Glutamatergic neuron (in vitro differentiated cells): ENCODE data around the gene CHRNB1. TPM values are rescaled to one million over a fixed set of nuclear protein-coding genes. Genes with fewer than 3 reads are reported as not detected.

ENCODE experiments used
- DNase-seq: peaks from one replicate; pipeline ENCODE4 v3.0.0; 2022
- H3K27ac Mint-ChIP-seq: one replicate; pipeline ENCODE4 v1.8.0; 2020; ENCODE audit warnings: mild to moderate bottlenecking, mixed read lengths, inconsistent platforms; ENCODE audit not compliant: unreplicated experiment
- H3K27me3 Mint-ChIP-seq: one replicate; pipeline ENCODE4 v1.8.0; 2020; ENCODE audit warnings: mild to moderate bottlenecking, moderate library complexity, mixed read lengths, inconsistent platforms; ENCODE audit not compliant: unreplicated experiment
- H3K36me3 Mint-ChIP-seq: one replicate; pipeline ENCODE4 v1.8.0; 2020; ENCODE audit warnings: mild to moderate bottlenecking, mixed read lengths, inconsistent platforms; ENCODE audit not compliant: unreplicated experiment
- H3K4me1 Mint-ChIP-seq: one replicate; pipeline ENCODE4 v1.8.0; 2020; ENCODE audit warnings: mild to moderate bottlenecking, low read depth, mixed read lengths, inconsistent platforms; ENCODE audit not compliant: unreplicated experiment
- H3K4me3 Mint-ChIP-seq: one replicate; pipeline ENCODE4 v1.8.0; 2020; ENCODE audit warnings: mild to moderate bottlenecking, mixed read lengths, inconsistent platforms; ENCODE audit not compliant: unreplicated experiment
- H3K9me3 Mint-ChIP-seq: one replicate; pipeline ENCODE4 v1.8.0; 2020; ENCODE audit warnings: mild to moderate bottlenecking, moderate library complexity, mixed read lengths, inconsistent platforms; ENCODE audit not compliant: unreplicated experiment
- total RNA-seq: library from RNA; stranded (reverse); fragmentation: NEBNext Ultra II Directional; extraction: Animal tissue kit (Norgen Biotek cat#: 25700); gene quantifications from one replicate; pipeline ENCODE4 v1.2.1, GENCODE V29; 2021; ENCODE audit not compliant: unreplicated experiment
- TF ChIP-seq, protein P1 (sequence below): fragments of 200-600 bp; sonication (generic); IDR thresholded peaks from one replicate; pipeline ENCODE4 v1.5.0; 2021; ENCODE audit not compliant: partially characterized antibody, unreplicated experiment

The CHRNB1 gene
- total RNA-seq, 1 donor from 2014 or later: 16.4 TPM

DNA sequence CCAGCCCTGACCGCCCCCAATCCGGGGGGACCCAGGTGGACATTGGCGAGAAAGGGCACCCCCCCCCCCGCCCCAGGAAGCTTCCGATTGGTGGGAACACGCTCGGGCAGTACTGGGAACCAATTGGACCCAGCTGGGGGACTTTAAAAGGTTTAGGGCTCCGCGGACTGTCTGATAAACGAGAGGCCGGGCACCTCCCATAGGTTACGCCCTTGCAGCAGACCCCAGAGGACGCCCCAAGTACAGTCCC is 41.2 kb upstream of the CHRNB1 start:
- no peak for DNase-seq
- peak overlapping the region; percentile 85 for H3K4me3 Mint-ChIP-seq
- H3K4me1 Mint-ChIP-seq: peaks cover 10% of the 10 kb centered on the region
- no peaks in the 10 kb centered on the region for H3K36me3 Mint-ChIP-seq
- H3K27me3 Mint-ChIP-seq: peaks cover 7% of the 10 kb centered on the region
- TF ChIP-seq, protein P1, sequence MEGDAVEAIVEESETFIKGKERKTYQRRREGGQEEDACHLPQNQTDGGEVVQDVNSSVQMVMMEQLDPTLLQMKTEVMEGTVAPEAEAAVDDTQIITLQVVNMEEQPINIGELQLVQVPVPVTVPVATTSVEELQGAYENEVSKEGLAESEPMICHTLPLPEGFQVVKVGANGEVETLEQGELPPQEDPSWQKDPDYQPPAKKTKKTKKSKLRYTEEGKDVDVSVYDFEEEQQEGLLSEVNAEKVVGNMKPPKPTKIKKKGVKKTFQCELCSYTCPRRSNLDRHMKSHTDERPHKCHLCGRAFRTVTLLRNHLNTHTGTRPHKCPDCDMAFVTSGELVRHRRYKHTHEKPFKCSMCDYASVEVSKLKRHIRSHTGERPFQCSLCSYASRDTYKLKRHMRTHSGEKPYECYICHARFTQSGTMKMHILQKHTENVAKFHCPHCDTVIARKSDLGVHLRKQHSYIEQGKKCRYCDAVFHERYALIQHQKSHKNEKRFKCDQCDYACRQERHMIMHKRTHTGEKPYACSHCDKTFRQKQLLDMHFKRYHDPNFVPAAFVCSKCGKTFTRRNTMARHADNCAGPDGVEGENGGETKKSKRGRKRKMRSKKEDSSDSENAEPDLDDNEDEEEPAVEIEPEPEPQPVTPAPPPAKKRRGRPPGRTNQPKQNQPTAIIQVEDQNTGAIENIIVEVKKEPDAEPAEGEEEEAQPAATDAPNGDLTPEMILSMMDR: no peak
- H3K27ac Mint-ChIP-seq: peak overlapping the region; percentile 92
- H3K9me3 Mint-ChIP-seq: peaks cover 10% of the 10 kb centered on the region

DNA sequence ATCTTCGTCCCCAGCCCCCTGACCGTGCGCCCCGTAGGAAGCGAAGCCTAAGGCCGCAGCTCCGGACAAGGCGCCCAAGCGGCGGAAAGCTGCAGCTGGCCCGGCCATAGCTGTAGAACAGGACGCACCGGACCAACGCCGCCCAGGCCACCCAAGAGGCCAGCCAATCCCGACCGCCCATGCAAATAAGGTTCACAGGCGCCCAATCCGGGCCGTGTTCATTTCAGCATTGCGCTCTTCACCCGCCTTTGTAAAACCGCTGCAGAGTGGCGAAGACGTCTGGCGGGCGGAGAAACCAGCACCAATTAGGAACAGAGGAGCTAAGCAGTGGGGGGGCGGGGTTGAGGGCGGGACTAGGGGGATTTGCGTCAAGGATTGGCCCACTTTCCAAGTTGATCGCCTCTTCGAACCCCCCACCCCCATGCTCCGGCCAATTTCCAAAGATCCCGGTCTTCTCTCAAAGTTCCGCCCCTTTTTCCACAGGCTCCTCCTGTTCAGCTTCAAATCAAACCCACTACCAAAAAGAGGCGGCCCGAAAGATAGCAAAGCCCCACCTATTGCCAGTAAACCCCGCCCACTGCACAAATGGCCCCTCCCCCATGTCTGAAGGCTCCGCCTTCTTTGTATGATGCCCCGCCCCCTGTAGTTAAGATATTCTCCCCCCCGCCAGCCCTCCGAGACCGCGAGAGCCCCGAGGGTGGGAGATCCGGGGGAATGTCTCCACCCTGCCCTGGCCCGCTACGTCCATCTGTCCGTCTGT is 40.7 kb upstream of the CHRNB1 start, which contains the start of gene TMEM256:
Gene TMEM256 (minus strand): TSS at position 121 of the 760 bp plus-strand sequence. CDS start 13 bp downstream, at position 108.
- DNase-seq: peak; percentile 96
- peak within 1 kb of the TSS; percentile 85 for H3K4me3 Mint-ChIP-seq
- H3K27ac Mint-ChIP-seq: peak within 1 kb of the TSS; percentile 92
- TF ChIP-seq, protein P1: no peak
- H3K4me1 Mint-ChIP-seq: peaks cover 10% of the 10 kb centered on the region
- peaks cover 3% of the 10 kb centered on the region for H3K36me3 Mint-ChIP-seq
- peaks cover 10% of the 10 kb centered on the region for H3K9me3 Mint-ChIP-seq
- peaks cover 10% of the 10 kb centered on the region for H3K27me3 Mint-ChIP-seq

GRCh38 chr17:7404737-7405349 is 40.0 kb upstream of the CHRNB1 start:
- TF ChIP-seq, protein P1: peak; percentile 13

DNA sequence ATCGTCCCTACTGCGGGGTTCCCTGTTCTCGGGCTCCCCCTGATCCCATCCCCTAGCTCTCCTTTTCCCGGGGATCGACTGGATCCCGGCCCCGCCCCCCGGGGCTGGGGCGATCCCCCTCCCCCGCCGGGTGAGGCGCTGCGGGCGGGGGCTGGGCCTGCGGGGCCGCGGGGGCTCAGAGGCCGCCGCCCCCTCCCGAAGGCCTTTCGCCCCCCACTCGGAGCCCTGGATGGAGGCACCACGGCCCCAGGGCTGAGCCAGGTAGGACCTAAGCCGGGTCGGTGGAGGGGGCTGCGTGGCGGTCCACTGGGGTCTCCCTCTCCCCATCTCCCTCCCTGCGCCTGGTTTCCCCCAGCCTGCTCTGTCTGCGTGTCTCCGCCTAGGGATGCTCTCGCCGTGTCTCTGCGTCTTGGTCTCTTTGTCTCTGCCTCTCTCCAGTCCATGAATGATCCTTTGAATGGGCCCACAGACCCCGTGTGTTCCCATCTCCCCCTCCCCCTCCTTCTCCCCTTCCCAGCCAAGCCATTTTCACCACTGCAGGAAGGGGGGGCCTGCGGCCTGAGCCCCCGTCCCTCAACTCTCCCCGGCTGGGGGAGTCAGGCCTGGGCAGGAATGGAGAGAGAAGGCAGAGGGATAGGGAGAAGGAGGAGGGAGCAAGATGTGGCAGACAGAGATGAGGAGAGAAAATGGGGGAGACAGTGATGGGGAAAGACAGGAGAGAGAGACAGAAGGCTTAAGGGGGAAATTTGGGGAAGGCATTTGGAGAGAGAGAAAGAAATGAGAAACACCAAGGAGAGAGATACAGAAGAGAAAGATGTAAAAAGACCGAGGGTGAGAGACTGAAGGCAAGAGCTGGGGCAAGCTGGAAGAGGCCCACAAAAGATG is 39.3 kb upstream of the CHRNB1 start:
- Mint-ChIP-seq H3K4me3 (peak overlapping the region; percentile 91), H3K27me3 (peaks cover 13% of the 10 kb centered on the region), H3K27ac (peak overlapping the region; percentile 76), H3K36me3 (peaks cover 14% of the 10 kb centered on the region), H3K4me1 (peaks cover 16% of the 10 kb centered on the region), H3K9me3 (peaks cover 11% of the 10 kb centered on the region)
- peak; percentile 49 for DNase-seq
- TF ChIP-seq, protein P1: no peak

More at GRCh38 chr17:7404737-7405349, 40.0 kb upstream of the CHRNB1 start:
- H3K9me3 Mint-ChIP-seq: peaks cover 11% of the 10 kb centered on the region
- H3K36me3 Mint-ChIP-seq: peaks cover 10% of the 10 kb centered on the region
- H3K4me1 Mint-ChIP-seq: peaks cover 16% of the 10 kb centered on the region
- H3K4me3 Mint-ChIP-seq: peak overlapping the region; percentile 85
- peaks cover 12% of the 10 kb centered on the region for H3K27me3 Mint-ChIP-seq
- peak; percentile 75 for DNase-seq
- peak overlapping the region; percentile 92 for H3K27ac Mint-ChIP-seq
